ENCODE measurements around the gene NCK2. TPM values are rescaled to one million over a fixed set of nuclear protein-coding genes. Genes with fewer than 3 reads are reported as not detected.

NCK2 gene
- total RNA-seq, 1 donor from 2014 or later: 86.2 TPM

DNA sequence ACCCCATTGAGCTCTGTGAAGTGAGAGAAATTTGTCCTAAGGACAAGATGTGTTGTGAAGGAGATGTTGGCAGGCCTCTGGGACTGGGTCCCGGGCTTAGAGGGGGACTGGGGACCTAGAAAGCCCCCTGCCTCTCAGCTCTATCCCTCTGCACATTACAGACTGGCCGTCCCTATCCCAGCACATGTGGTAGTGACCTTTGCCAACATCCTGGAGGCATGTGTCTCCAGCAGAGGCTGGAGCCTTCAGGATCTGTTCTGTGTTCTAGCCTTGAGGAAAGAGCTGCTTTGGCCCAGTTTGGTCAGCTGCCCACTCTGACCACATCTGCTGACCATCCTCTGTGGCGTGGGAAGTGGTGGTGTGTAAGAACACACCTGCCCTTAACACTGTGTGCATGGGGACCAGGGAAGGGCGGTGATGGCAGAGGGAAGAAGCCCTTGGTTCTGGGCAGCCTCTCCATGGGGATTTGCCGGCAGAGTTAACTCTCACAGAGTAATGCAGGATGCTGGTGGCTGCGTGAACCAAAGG lies 33.4 kb downstream of the NCK2 start:
- H3K4me3 Mint-ChIP-seq: peak overlapping the region; percentile 71
- DNase-seq: no peak
- H3K27ac Mint-ChIP-seq: peak overlapping the region; percentile 81
- intact Hi-C loops (cut with micrococcal nuclease): no loop called here
- H3K36me3 Mint-ChIP-seq (ENCODE audit: low read depth): peaks cover 46% of the 10 kb centered on the region
- H3K4me1 Mint-ChIP-seq: peaks cover 83% of the 10 kb centered on the region
- no peaks in the 10 kb centered on the region for H3K27me3 Mint-ChIP-seq
- no peaks in the 10 kb centered on the region for H3K9me3 Mint-ChIP-seq

DNA sequence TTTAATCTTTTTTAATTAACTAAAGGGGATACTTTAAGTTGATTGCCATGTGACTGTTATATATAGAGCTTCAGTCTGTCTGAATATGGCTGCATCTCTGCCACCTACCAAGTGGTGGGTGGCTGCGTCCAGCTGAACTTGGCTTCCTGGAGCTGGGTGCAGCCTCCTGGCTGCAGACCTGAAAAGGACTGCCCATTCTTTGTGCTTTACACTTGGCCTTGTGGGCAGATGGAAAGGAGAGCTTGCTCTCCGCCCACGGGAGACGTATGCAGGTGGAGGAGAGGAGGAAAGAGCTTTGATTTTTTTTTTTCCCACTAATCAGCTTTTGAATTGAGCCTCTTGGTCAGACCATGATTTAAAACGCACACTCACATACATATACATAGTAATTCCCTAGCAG lies 34.7 kb downstream of the NCK2 start:
- no peak for DNase-seq
- intact Hi-C loops (cut with micrococcal nuclease): no loop called here
- no peaks in the 10 kb centered on the region for H3K9me3 Mint-ChIP-seq
- H3K27ac Mint-ChIP-seq: peak overlapping the region; percentile 57
- peak overlapping the region; percentile 16 for H3K4me3 Mint-ChIP-seq
- H3K4me1 Mint-ChIP-seq: peaks cover 81% of the 10 kb centered on the region
- H3K36me3 Mint-ChIP-seq (ENCODE audit: low read depth): peaks cover 46% of the 10 kb centered on the region
- H3K27me3 Mint-ChIP-seq: no peaks in the 10 kb centered on the region

DNA sequence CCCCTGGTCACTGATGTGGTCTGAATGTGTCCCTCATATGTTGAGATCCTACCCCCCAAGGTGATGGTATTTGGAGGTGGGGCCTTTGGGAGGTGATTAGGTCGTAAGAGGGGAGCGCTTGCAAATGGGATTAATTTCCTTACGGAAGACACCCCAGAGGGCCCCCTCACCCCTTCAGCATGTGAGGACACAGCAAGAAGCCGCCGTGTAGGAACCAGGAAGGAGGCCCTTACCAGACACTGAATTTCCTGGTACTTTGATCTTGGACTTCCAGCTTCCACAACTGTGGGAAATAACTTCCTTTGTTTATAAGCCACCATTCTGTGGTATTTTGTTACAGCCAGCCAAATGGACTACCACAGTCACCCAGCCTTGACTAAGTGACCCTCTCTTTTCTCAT lies 35.9 kb downstream of the NCK2 start:
- peak overlapping the region; percentile 9 for H3K4me3 Mint-ChIP-seq
- peaks cover 77% of the 10 kb centered on the region for H3K4me1 Mint-ChIP-seq
- no peaks in the 10 kb centered on the region for H3K27me3 Mint-ChIP-seq
- H3K36me3 Mint-ChIP-seq (ENCODE audit: low read depth): peaks cover 40% of the 10 kb centered on the region
- intact Hi-C loops (cut with micrococcal nuclease): loop anchor here (2.0 kb wide), 1 partner anchor 14 kb away; no protein-coding TSS in a partner anchor
- peak overlapping the region; percentile 31 for H3K27ac Mint-ChIP-seq
- H3K9me3 Mint-ChIP-seq: no peaks in the 10 kb centered on the region
- DNase-seq: no peak

DNA sequence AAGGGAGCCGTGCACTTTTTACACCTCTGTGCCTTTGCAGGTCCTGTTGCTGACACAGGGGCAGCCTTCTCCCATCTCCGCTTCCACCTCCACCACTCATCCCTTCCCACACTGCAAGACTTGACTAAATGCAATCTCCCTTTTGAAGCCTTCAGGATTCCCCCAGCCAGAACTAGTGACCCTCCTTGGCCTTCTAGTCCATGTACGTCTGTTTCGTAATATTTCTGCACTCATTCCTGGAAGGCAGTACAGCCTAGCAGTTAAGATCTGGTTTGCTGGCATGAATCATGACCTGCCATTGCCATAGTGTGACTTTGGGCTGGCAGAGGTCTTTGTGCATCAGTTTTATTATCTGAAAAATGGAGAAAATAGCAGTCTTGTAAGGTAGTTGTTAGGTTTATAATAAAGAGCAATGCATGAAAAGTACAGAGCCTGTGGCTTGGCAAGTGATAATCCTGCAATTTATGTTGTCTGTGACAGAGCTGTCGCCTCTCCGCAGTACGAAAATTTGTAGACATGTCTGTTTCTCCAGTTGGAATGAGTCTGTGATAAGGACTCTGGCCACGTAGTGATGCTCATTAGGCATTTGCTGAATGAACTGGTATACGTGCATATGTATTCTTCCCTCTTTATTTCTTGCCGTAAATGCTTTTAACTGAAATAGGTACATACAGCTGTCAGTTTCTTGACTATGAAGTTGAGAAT lies 36.7 kb downstream of the NCK2 start:
- peak overlapping the region; percentile 9 for H3K4me3 Mint-ChIP-seq
- H3K9me3 Mint-ChIP-seq: no peaks in the 10 kb centered on the region
- intact Hi-C loops (cut with micrococcal nuclease): loop anchor here (2.0 kb wide), 1 partner anchor 13 kb away; no protein-coding TSS in a partner anchor
- H3K4me1 Mint-ChIP-seq: peaks cover 77% of the 10 kb centered on the region
- peaks cover 43% of the 10 kb centered on the region for H3K36me3 Mint-ChIP-seq (ENCODE audit: low read depth)
- peak overlapping the region; percentile 31 for H3K27ac Mint-ChIP-seq
- H3K27me3 Mint-ChIP-seq: no peaks in the 10 kb centered on the region
- no peak for DNase-seq

DNA sequence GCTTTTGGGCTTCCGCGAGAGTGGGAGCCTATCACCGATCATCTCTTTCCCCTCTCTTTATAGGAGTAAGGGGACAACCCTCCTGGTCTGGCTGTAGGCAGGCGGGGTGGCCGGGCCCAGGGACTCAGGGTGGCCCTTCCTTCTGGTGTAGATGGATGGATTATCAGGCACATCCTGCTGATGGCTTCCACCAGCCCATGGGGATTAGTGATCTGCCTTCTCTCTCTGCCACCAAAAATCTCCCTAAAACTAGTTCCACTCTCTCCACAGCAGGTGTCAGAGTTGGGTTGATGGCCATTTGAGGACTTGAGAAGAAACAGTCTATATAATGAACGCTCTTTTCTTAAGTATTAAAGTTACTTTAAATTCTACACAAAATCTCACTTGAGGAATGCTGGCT lies 37.4 kb downstream of the NCK2 start:
- Mint-ChIP-seq H3K27ac (peak overlapping the region; percentile 31), H3K36me3 (ENCODE audit: low read depth) (peaks cover 43% of the 10 kb centered on the region), H3K27me3 (no peaks in the 10 kb centered on the region), H3K9me3 (no peaks in the 10 kb centered on the region), H3K4me3 (peak overlapping the region; percentile 17), H3K4me1 (peaks cover 77% of the 10 kb centered on the region)
- no peak for DNase-seq
- intact Hi-C loops (cut with micrococcal nuclease): loop anchor here (2.0 kb wide), 1 partner anchor 13 kb away; no protein-coding TSS in a partner anchor

DNA sequence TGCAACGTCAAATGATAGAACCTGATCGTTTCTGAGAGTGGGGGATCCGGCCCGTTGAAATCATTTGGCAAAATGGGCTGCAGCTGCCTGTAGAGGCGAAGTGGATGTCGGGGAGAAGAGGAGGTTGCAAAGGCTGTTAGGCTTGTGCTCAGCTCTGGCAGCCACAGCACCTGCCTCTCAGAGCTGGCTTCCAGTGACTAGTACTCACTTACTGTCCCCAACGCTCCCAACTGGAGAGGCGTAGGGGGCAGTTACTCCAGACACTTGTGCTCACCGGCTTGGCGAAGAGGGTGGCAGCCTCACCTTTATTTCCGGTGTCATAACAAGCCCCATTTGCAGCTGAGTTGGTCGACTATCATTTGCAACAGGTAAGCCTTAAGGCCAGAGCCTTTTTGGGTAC lies 37.9 kb downstream of the NCK2 start:
- no peaks in the 10 kb centered on the region for H3K9me3 Mint-ChIP-seq
- H3K4me1 Mint-ChIP-seq: peaks cover 74% of the 10 kb centered on the region
- peak overlapping the region; percentile 17 for H3K4me3 Mint-ChIP-seq
- H3K27ac Mint-ChIP-seq: peak overlapping the region; percentile 31
- H3K36me3 Mint-ChIP-seq (ENCODE audit: low read depth): peaks cover 41% of the 10 kb centered on the region
- no peaks in the 10 kb centered on the region for H3K27me3 Mint-ChIP-seq
- no peak for DNase-seq
- intact Hi-C loops (cut with micrococcal nuclease): loop anchor here (2.0 kb wide), 1 partner anchor 14 kb away; no protein-coding TSS in a partner anchor

DNA sequence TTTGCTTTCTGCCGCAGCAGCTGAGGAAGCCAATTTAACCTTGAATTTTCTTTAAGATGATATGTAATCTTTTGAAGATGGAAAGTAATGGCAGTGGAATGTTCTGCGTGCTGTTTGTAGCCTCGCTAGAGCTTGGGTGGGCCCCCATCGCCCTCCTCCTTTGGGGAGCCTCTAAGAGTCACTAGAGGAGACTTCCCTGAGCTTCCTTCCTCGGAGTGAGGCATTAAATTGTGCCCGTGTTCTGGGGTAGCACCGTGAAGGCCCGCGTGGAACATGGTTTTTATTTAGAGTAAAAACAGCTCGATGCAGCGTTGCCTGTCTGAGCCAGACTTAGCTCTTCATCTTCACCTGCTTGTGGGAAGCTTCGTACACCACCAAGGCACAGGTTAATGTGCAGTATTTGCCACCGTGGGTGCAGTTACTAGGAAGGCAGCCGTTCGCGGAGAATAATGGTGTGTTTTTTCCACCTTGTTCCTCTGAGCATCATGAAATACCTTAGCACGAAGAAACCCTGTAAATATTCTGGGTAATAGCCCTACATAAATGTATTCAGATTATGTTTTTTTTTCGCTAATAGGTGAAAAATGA lies 38.5 kb downstream of the NCK2 start:
- peak overlapping the region; percentile 66 for H3K27ac Mint-ChIP-seq
- no peaks in the 10 kb centered on the region for H3K27me3 Mint-ChIP-seq
- peaks cover 42% of the 10 kb centered on the region for H3K36me3 Mint-ChIP-seq (ENCODE audit: low read depth)
- peak overlapping the region; percentile 22 for H3K4me3 Mint-ChIP-seq
- no peaks in the 10 kb centered on the region for H3K9me3 Mint-ChIP-seq
- no peak for DNase-seq
- intact Hi-C loops (cut with micrococcal nuclease): loop anchor here (2.0 kb wide), 1 partner anchor 14 kb away; no protein-coding TSS in a partner anchor
- H3K4me1 Mint-ChIP-seq: peaks cover 74% of the 10 kb centered on the region

DNA sequence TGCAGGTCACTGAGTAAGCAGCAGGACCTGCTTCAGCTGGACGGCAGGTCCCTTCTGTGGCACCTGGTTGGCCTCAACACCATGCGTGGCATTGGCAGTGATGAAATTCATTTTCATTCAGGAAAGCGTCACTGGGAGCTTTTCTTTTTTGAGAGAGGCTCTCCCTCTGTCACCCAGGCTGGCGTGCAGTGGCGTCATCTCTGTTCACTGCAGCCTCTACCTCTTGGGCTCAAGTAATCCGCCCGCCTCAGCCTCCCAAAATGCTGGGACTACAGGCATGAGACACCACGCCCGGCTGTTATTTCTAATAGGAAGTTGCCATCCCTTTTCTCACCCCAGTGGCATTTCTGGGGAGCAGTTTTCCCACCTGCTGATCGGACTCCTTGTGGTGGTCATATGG lies 39.3 kb downstream of the NCK2 start:
- Mint-ChIP-seq H3K4me3 (no peak overlapping the region), H3K9me3 (no peaks in the 10 kb centered on the region)
- DNase-seq: no peak

DNA sequence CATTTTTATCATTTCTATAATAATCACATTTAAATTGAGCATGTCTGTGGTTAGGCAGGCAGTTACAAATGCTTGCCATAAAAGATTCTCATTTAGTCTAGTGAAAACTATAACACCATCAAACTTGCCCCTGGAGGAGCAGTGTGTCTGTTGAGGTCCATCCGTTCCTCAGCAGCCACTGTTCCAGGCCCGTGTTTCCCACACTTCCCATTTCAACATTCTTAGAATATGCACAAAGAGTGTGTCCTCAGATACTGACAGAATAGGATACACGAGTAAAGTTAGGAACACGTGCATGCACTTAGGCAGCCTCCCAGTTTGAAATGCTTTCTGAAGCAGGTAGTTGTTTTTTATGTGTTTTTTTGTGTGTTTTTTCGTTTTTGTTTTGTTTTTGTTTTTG lies 39.9 kb downstream of the NCK2 start:
- no peaks in the 10 kb centered on the region for H3K9me3 Mint-ChIP-seq
- no peak overlapping the region for H3K27ac Mint-ChIP-seq
- no peak for DNase-seq
- peaks cover 76% of the 10 kb centered on the region for H3K4me1 Mint-ChIP-seq
- peaks cover 37% of the 10 kb centered on the region for H3K36me3 Mint-ChIP-seq (ENCODE audit: low read depth)
- intact Hi-C loops (cut with micrococcal nuclease): no loop called here
- no peaks in the 10 kb centered on the region for H3K27me3 Mint-ChIP-seq
- H3K4me3 Mint-ChIP-seq: no peak overlapping the region

More for the DNA sequence above, 39.3 kb downstream of the NCK2 start:
- no peaks in the 10 kb centered on the region for H3K27me3 Mint-ChIP-seq
- H3K36me3 Mint-ChIP-seq (ENCODE audit: low read depth): peaks cover 38% of the 10 kb centered on the region
- intact Hi-C loops (cut with micrococcal nuclease): loop anchor here (2.0 kb wide), 1 partner anchor 15 kb away; no protein-coding TSS in a partner anchor
- peak overlapping the region; percentile 39 for H3K27ac Mint-ChIP-seq
- peaks cover 76% of the 10 kb centered on the region for H3K4me1 Mint-ChIP-seq

DNA sequence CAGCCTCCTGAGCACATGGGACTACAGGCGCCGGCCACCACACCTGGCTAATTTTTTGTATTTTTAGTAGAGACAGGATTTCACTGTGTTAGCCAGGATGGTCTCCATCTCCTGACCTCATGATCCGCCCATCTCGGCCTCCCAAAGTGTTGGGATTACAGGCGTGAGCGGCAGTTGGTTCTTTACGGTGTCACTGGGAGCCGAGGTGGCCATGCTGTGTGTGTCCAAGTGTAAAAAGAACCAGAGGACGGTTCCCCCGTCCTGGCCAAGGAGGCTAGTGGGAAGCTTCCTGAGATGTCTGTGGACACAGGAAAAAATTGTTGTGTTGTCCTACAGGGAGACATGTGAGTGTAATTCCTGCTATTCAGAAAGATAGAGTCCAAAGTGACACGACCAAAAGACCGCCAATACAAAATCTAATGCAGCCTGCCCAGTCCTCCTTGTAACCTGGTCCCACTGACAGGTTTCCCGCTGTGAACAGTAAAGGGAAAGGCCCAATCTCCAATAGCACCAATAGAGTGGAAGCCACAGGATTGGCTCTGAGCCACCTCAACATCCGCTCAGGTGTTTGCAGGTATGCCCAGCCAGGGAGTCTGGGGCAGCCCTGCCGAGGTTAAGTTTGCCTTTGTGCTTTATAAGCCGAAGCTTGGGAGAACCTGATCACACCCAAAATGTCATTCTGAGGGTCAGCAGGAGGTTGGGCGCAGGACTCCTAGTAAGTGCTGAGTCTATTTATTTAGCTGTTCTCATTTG lies 40.6 kb downstream of the NCK2 start:
- peaks cover 78% of the 10 kb centered on the region for H3K4me1 Mint-ChIP-seq
- H3K9me3 Mint-ChIP-seq: no peaks in the 10 kb centered on the region
- DNase-seq: no peak
- intact Hi-C loops (cut with micrococcal nuclease): no loop called here
- H3K27ac Mint-ChIP-seq: peak overlapping the region; percentile 19
- peaks cover 38% of the 10 kb centered on the region for H3K36me3 Mint-ChIP-seq (ENCODE audit: low read depth)
- H3K27me3 Mint-ChIP-seq: no peaks in the 10 kb centered on the region
- no peak overlapping the region for H3K4me3 Mint-ChIP-seq

DNA sequence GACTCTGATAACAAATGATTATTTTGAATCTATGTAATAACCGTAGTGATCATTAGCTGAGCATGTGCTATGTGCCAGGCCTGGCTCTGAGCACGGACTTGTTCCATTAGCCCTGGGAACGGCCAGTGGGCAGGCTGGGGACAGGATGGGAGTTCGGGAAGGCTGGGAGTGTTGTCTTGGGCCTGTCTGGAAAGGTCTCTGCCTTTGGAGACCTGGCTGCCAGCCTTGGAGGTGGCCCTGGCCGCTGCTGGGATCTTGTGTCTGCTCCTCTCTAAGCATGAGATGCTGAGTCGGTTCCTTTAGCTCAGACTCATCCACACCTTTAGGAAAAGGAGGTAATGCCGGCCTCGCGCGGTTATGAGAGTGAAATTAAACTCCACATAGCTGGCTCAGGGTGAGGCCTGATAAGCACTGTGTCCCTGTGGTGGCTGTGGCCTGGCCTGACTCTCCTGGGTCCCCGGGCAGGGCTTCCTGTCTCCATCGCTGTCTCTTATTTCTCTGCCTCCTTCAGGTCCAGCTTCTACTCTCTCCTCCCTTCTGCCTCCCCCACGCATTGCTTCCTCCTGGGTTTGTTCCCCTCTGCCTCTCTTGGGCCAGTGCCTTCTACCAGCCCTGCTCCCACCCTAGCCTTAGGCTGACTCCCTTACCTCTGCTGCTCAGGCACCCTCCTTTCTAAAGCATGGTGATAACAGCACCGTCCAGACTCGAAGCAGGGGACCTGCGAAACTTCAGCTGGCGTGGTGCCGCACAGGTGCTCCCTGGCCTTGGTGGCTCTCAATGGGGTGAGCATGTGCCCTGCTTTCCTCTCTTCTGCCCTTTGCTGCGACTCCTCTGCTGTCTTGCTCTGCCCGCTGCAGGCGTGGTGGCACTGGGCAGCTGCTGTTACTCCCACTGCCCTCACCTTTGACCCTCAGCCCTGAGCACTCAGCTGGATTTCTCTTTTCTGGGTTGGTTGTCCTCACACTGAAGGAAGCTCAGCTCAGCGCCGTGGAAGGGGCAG lies 41.8 kb downstream of the NCK2 start:
- Mint-ChIP-seq H3K9me3 (no peaks in the 10 kb centered on the region), H3K4me3 (peak overlapping the region; percentile 0), H3K36me3 (ENCODE audit: low read depth) (peaks cover 36% of the 10 kb centered on the region), H3K27ac (peak overlapping the region; percentile 92), H3K27me3 (no peaks in the 10 kb centered on the region), H3K4me1 (peaks cover 80% of the 10 kb centered on the region)
- intact Hi-C loops (cut with micrococcal nuclease): loop anchor here (1.0 kb wide), 2 partner anchors 9 to 11 kb away; no protein-coding TSS in a partner anchor
- DNase-seq: peak; percentile 78

DNA sequence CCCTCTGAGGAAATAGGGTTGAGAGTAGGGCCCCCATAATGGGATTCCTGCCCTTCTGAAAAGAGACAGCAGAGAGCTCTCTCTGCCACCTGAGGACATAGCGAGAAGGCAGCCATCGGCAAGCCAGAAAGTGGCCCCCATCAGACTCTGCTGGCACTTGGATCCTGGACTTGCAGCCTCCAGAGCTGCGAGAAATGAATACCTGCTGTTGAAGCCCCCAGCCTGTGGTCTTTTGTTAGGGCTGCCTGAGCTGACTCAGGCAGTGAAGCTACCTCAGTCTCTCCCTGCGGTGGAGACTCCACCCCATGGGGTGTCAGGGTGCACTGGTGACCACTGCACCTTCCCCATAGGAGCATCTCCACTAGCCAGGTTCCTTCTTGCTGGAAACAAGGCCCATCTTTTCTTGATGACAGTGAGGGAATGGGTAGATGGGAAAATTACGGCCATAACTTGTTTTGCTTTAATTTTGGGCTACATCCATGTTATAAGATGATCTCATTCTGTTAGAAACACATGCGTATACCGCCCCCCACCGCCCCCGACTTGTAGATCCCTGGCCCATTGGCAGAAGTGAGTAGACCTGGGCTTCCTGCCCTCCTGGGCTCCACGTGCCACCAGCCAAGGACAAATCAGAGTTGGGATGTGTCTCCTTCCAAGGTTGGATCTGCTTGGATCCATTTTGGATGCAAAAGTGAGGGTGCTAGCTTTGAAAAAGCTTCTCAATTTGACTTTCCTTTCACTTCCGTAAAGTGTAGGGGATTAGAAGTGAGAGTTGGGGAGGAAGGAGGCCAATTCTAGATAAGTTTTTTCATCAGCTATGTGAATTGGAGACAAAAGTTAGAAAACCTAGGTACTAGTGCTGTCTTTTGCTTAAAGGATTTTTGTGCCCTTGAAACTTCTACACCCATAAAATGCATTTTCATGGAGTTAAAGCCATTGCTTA lies 42.9 kb downstream of the NCK2 start:
- no peaks in the 10 kb centered on the region for H3K9me3 Mint-ChIP-seq
- intact Hi-C loops (cut with micrococcal nuclease): loop anchor here (1.0 kb wide), 2 partner anchors 10 kb away; no protein-coding TSS in a partner anchor
- DNase-seq: peak; percentile 87
- H3K36me3 Mint-ChIP-seq (ENCODE audit: low read depth): peaks cover 33% of the 10 kb centered on the region
- peak overlapping the region; percentile 62 for H3K4me3 Mint-ChIP-seq
- no peaks in the 10 kb centered on the region for H3K27me3 Mint-ChIP-seq
- peaks cover 80% of the 10 kb centered on the region for H3K4me1 Mint-ChIP-seq
- H3K27ac Mint-ChIP-seq: peak overlapping the region; percentile 92

All from activated CD4-positive, alpha-beta T cell treated with anti-CD3 and anti-CD28 coated beads, Interleukin-2, amount 10 ng/mL, durations not matched to agents 24 days and 14 days (primary cell).